ENCODE results near the gene IFNL2. TPM values are rescaled to one million over a fixed set of nuclear protein-coding genes. Genes with fewer than 3 reads are reported as not detected.

The IFNL2 gene
- total and polyA plus RNA-seq, 3 experiments from 2014 or later = not detected

- POLR2A ChIA-PET = no interaction called here
- Mint-ChIP-seq H3K4me3 (peak overlapping the region in 1 of 7 donors; percentile 69), H3K36me3 (peaks cover 6 to 38% (median 11%) of the 10 kb centered on the region in 3 donors), H3K4me1 (peaks cover 29 to 37% (median 30%) of the 10 kb centered on the region in 3 donors), H3K9me3 (no peaks in the 10 kb centered on the region), H3K27ac (peak overlapping the region in 2 of 8 donors; percentile 20 to 68), H3K27me3 (no peaks in the 10 kb centered on the region)
- Histone ChIP-seq H3K4me3 (ENCODE audit: low read length) (no peak overlapping the region), H3K27ac (ENCODE audit: low read depth, low read length) (no peak overlapping the region), H3K4me1 (ENCODE audit: insufficient read depth, low read length) (peaks cover 14% of the 10 kb centered on the region), H3K36me3 (ENCODE audit: insufficient read depth, low read length) (no peaks in the 10 kb centered on the region), H3K9me3 (ENCODE audit: low read length) (no peaks in the 10 kb centered on the region), H3K27me3 (ENCODE audit: insufficient read depth, low read length, poor library complexity, severe bottlenecking) (no peaks in the 10 kb centered on the region)
- DNase-seq = no peak
- CTCF ChIA-PET = no interaction called here
Measured at GRCh38 chr19:39317476-39317875, 49.3 kb downstream of the IFNL2 start.

- peak in 1 of 5 donors; percentile 30 for DNase-seq
- H3K4me3 ChIP-seq (ENCODE audit: low read length) = no peak overlapping the region
- H3K4me1 ChIP-seq (ENCODE audit: insufficient read depth, low read length) = peaks cover 14% of the 10 kb centered on the region
- POLR2A ChIA-PET = interaction anchor here (0.6 kb wide), 1 partner anchor 210 kb away, joined by 4 read pairs; no protein-coding TSS in a partner anchor
- Mint-ChIP-seq H3K4me3 (peak overlapping the region in 1 of 7 donors; percentile 69), H3K4me1 (peaks cover 30 to 39% (median 33%) of the 10 kb centered on the region in 3 donors), H3K27ac (peak overlapping the region in 4 of 8 donors; percentile 68 to 91 (median 75)), H3K9me3 (no peaks in the 10 kb centered on the region), H3K36me3 (peaks cover 3 to 34% (median 9%) of the 10 kb centered on the region in 3 donors), H3K27me3 (no peaks in the 10 kb centered on the region)
- CTCF ChIA-PET = no interaction called here
- no peak overlapping the region for H3K27ac ChIP-seq (ENCODE audit: low read depth, low read length)
- no peaks in the 10 kb centered on the region for H3K36me3 ChIP-seq (ENCODE audit: insufficient read depth, low read length)
- H3K9me3 ChIP-seq (ENCODE audit: low read length) = no peaks in the 10 kb centered on the region
- no peaks in the 10 kb centered on the region for H3K27me3 ChIP-seq (ENCODE audit: insufficient read depth, low read length, poor library complexity, severe bottlenecking)
Measured at GRCh38 chr19:39318071-39318470, 49.9 kb downstream of the IFNL2 start.

- peaks cover 33 to 40% (median 35%) of the 10 kb centered on the region in 3 donors for H3K4me1 Mint-ChIP-seq
- Histone ChIP-seq H3K27ac (ENCODE audit: low read depth, low read length) (no peak overlapping the region), H3K4me1 (ENCODE audit: insufficient read depth, low read length) (peaks cover 14% of the 10 kb centered on the region), H3K27me3 (ENCODE audit: insufficient read depth, low read length, poor library complexity, severe bottlenecking) (no peaks in the 10 kb centered on the region), H3K36me3 (ENCODE audit: insufficient read depth, low read length) (no peaks in the 10 kb centered on the region), H3K9me3 (ENCODE audit: low read length) (no peaks in the 10 kb centered on the region), H3K4me3 (ENCODE audit: low read length) (no peak overlapping the region)
- no peaks in the 10 kb centered on the region for H3K27me3 Mint-ChIP-seq
- no peaks in the 10 kb centered on the region for H3K9me3 Mint-ChIP-seq
- peak overlapping the region; percentile 16 to 91 (median 64) for H3K27ac Mint-ChIP-seq
- peaks cover 3 to 29% (median 9%) of the 10 kb centered on the region in 3 donors for H3K36me3 Mint-ChIP-seq
- peak overlapping the region; percentile 32 to 87 (median 83) for H3K4me3 Mint-ChIP-seq
- ChIA-PET POLR2A (interaction anchor here (0.6 kb wide), 1 partner anchor 209 kb away, joined by 4 read pairs; no protein-coding TSS in a partner anchor), CTCF (no interaction called here)
- DNase-seq = no peak
Measured at GRCh38 chr19:39318690-39319089, 50.5 kb downstream of the IFNL2 start.

GRCh38 chr19:39319098-39319891 lies 51.1 kb downstream of the IFNL2 start:
- H3K36me3 ChIP-seq (ENCODE audit: insufficient read depth, low read length) = no peaks in the 10 kb centered on the region
- no peak overlapping the region for H3K27ac ChIP-seq (ENCODE audit: low read depth, low read length)
- H3K36me3 Mint-ChIP-seq = peaks cover 3 to 25% (median 9%) of the 10 kb centered on the region in 3 donors
- peaks cover 14% of the 10 kb centered on the region for H3K4me1 ChIP-seq (ENCODE audit: insufficient read depth, low read length)
- ChIA-PET CTCF (no interaction called here), POLR2A (no interaction called here)
- H3K9me3 ChIP-seq (ENCODE audit: low read length) = no peaks in the 10 kb centered on the region
- peak overlapping the region; percentile 16 to 91 (median 80) for H3K27ac Mint-ChIP-seq
- H3K4me3 ChIP-seq (ENCODE audit: low read length) = no peak overlapping the region
- DNase-seq = no peak
- H3K27me3 ChIP-seq (ENCODE audit: insufficient read depth, low read length, poor library complexity, severe bottlenecking) = no peaks in the 10 kb centered on the region
- no peaks in the 10 kb centered on the region for H3K27me3 Mint-ChIP-seq
- H3K4me1 Mint-ChIP-seq = peaks cover 33 to 40% (median 35%) of the 10 kb centered on the region in 3 donors
- H3K4me3 Mint-ChIP-seq = peak overlapping the region; percentile 72 to 87 (median 83)
- H3K9me3 Mint-ChIP-seq = no peaks in the 10 kb centered on the region

Other genes starting within 250 kb of the IFNL2 start
- under 1 TPM; 0.37 to 0.80 TPM for gene FBXO27, start 235.8 kb upstream of the IFNL2 start, total RNA-seq
- 0.64 TPM for gene FBXO27, start 235.8 kb upstream of the IFNL2 start, polyA plus RNA-seq
- not detected for gene ACP7, start 184.0 kb upstream of the IFNL2 start, total RNA-seq
- 0.22 TPM for gene ACP7, start 184.0 kb upstream of the IFNL2 start, polyA plus RNA-seq
- gene PAK4, start 142.6 kb upstream of the IFNL2 start, total RNA-seq = 10 to 100 TPM; 21.3 to 21.8 TPM
- gene PAK4, start 142.6 kb upstream of the IFNL2 start, polyA plus RNA-seq = 1.8 TPM
- gene NCCRP1, start 71.4 kb upstream of the IFNL2 start, total RNA-seq = not detected
- not detected for gene NCCRP1, start 71.4 kb upstream of the IFNL2 start, polyA plus RNA-seq
- not detected for gene SYCN, start 64.1 kb upstream of the IFNL2 start, total RNA-seq
- gene SYCN, start 64.1 kb upstream of the IFNL2 start, polyA plus RNA-seq = not detected
- not detected for gene IFNL3, start 23.4 kb upstream of the IFNL2 start, total RNA-seq
- not detected for gene IFNL3, start 23.4 kb upstream of the IFNL2 start, polyA plus RNA-seq
- under 1 TPM in 1 of 2 experiments, not detected in 1; 0.31 TPM for gene IFNL4, start 19.5 kb upstream of the IFNL2 start, total RNA-seq
- not detected for gene IFNL4, start 19.5 kb upstream of the IFNL2 start, polyA plus RNA-seq
- not detected for gene IFNL1, start 28.0 kb downstream of the IFNL2 start, total RNA-seq
- gene IFNL1, start 28.0 kb downstream of the IFNL2 start, polyA plus RNA-seq = 4.6 TPM
- 1 to 10 TPM; 4.3 to 4.9 TPM for gene LRFN1, start 52.5 kb downstream of the IFNL2 start, total RNA-seq
- 6.7 TPM for gene LRFN1, start 52.5 kb downstream of the IFNL2 start, polyA plus RNA-seq
- gene GMFG, start 67.6 kb downstream of the IFNL2 start, total RNA-seq = 100 to 1,000 TPM; 246 to 247 TPM
- gene GMFG, start 67.6 kb downstream of the IFNL2 start, polyA plus RNA-seq = 1,052 TPM
- gene SAMD4B, start 74.0 kb downstream of the IFNL2 start, total RNA-seq = 10 to 100 TPM; 54.3 to 55.6 TPM
- 18.7 TPM for gene SAMD4B, start 74.0 kb downstream of the IFNL2 start, polyA plus RNA-seq
- 10 to 100 TPM; 44.6 to 46.9 TPM for gene PAF1, start 122.7 kb downstream of the IFNL2 start, total RNA-seq
- gene PAF1, start 122.7 kb downstream of the IFNL2 start, polyA plus RNA-seq = 50.2 TPM
- gene MED29, start 123.0 kb downstream of the IFNL2 start, total RNA-seq = 10 to 100 TPM; 39.3 to 39.6 TPM
- 56.8 TPM for gene MED29, start 123.0 kb downstream of the IFNL2 start, polyA plus RNA-seq
- 10 to 100 TPM; 32.8 to 36.4 TPM for gene ZFP36, start 138.5 kb downstream of the IFNL2 start, total RNA-seq
- gene ZFP36, start 138.5 kb downstream of the IFNL2 start, polyA plus RNA-seq = 355 TPM
- gene PLEKHG2, start 144.3 kb downstream of the IFNL2 start, total RNA-seq = 10 to 100 TPM; 35.2 to 36.4 TPM
- gene PLEKHG2, start 144.3 kb downstream of the IFNL2 start, polyA plus RNA-seq = 4.0 TPM
- 1,000 to 10,000 TPM; 2,654 to 2,668 TPM for gene RPS16, start 167.6 kb downstream of the IFNL2 start, total RNA-seq
- gene RPS16, start 167.6 kb downstream of the IFNL2 start, polyA plus RNA-seq = 1,795 TPM
- 100 to 1,000 TPM; 190 to 196 TPM for gene SUPT5H, start 177.2 kb downstream of the IFNL2 start, total RNA-seq
- gene SUPT5H, start 177.2 kb downstream of the IFNL2 start, polyA plus RNA-seq = 115 TPM
- 100 to 1,000 TPM; 131 to 137 TPM for gene TIMM50, start 212.4 kb downstream of the IFNL2 start, total RNA-seq
- gene TIMM50, start 212.4 kb downstream of the IFNL2 start, polyA plus RNA-seq = 47.3 TPM
- gene DLL3, start 230.6 kb downstream of the IFNL2 start, total RNA-seq = 1 to 10 TPM in 1 of 2 experiments, under 1 TPM in 1; 0.92 to 1.4 TPM
- gene DLL3, start 230.6 kb downstream of the IFNL2 start, polyA plus RNA-seq = 0.25 TPM
- not detected for gene SELENOV, start 246.7 kb downstream of the IFNL2 start, total RNA-seq
- gene SELENOV, start 246.7 kb downstream of the IFNL2 start, polyA plus RNA-seq = not detected